GM18520 (cell line): ENCODE results near the gene CD1D.

Source experiments
- ATAC-seq: cut with Tn5 transposase; IDR thresholded peaks from one replicate; pipeline ENCODE4 v1.9.1; 2021; ENCODE audit not compliant: unreplicated experiment

The CD1D gene

GRCh38 chr1:158180741-158181576 lies at the start of gene CD1D:
Gene CD1D, plus strand, starts transcription at chr1:158180895. Its CDS starts 207 bp downstream, at chr1:158181102.
- no peak for ATAC-seq

- no peak for ATAC-seq
These were observed 49.5 kb upstream of the CD1D start for GRCh38 chr1:158131217-158131616.

- ATAC-seq, result no peak
These were observed 39.9 kb upstream of the CD1D start for GRCh38 chr1:158140764-158141192.

GRCh38 chr1:158145173-158145719 lies 35.4 kb upstream of the CD1D start:
- ATAC-seq, result no peak

GRCh38 chr1:158146165-158146564 lies 34.5 kb upstream of the CD1D start:
- ATAC-seq, result no peak

GRCh38 chr1:158146739-158147138 lies 34.0 kb upstream of the CD1D start:
- no peak for ATAC-seq

- no peak for ATAC-seq
These were observed 33.3 kb upstream of the CD1D start for GRCh38 chr1:158147401-158147800.

- ATAC-seq, result no peak
These were observed 32.8 kb upstream of the CD1D start for GRCh38 chr1:158147869-158148268.

- ATAC-seq, result no peak
These were observed 32.2 kb upstream of the CD1D start for GRCh38 chr1:158148468-158148867.

GRCh38 chr1:158149175-158149574 lies 31.5 kb upstream of the CD1D start:
- no peak for ATAC-seq

- no peak for ATAC-seq
These were observed 31.0 kb upstream of the CD1D start for GRCh38 chr1:158149577-158150269.

- ATAC-seq, result no peak
These were observed 30.2 kb upstream of the CD1D start for GRCh38 chr1:158150523-158150922.

- no peak for ATAC-seq
These were observed 27.5 kb upstream of the CD1D start for GRCh38 chr1:158153179-158153578.

GRCh38 chr1:158153746-158154444 lies 26.8 kb upstream of the CD1D start:
- ATAC-seq, result no peak

GRCh38 chr1:158154501-158154900 lies 26.2 kb upstream of the CD1D start:
- ATAC-seq, result no peak

- no peak for ATAC-seq
These were observed 25.0 kb upstream of the CD1D start for GRCh38 chr1:158155673-158156072.

GRCh38 chr1:158159597-158159996 lies 21.1 kb upstream of the CD1D start:
- no peak for ATAC-seq

GRCh38 chr1:158161446-158161845 lies 19.2 kb upstream of the CD1D start:
- no peak for ATAC-seq

- peak; percentile 98 for ATAC-seq
These were observed 17.4 kb upstream of the CD1D start for GRCh38 chr1:158163000-158163947.

- no peak for ATAC-seq
These were observed 11.6 kb upstream of the CD1D start for GRCh38 chr1:158169105-158169504.
